ENCODE measurements around the gene UGT1A8. TPM values are rescaled to one million over a fixed set of nuclear protein-coding genes. Genes with fewer than 3 reads are reported as not detected.

The UGT1A8 gene
- total RNA-seq, 2 experiments from 2014 or later: not detected

GRCh38 chr2:233674995-233675394 lies 57.6 kb downstream of the UGT1A8 start:
- no peak for DNase-seq
- Mint-ChIP-seq H3K27me3 (peaks cover 50% of the 10 kb centered on the region), H3K4me3 (no peak overlapping the region), H3K27ac (no peak overlapping the region), H3K36me3 (ENCODE audit: low read depth) (no peaks in the 10 kb centered on the region), H3K9me3 (no peaks in the 10 kb centered on the region), H3K4me1 (ENCODE audit: low read depth) (no peaks in the 10 kb centered on the region)
- Histone ChIP-seq H3K9me3 (ENCODE audit: control insufficient read depth in 1 of 2, insufficient read depth in 1 of 2, low read length in 2 of 2) (no peaks in the 10 kb centered on the region), H3K4me1 (ENCODE audit: insufficient read depth, low read length) (no peaks in the 10 kb centered on the region), H3K4me3 (ENCODE audit: low read length) (no peak overlapping the region), H3K36me3 (ENCODE audit: insufficient read depth, low read length) (no peaks in the 10 kb centered on the region), H3K27me3 (ENCODE audit: control insufficient read depth in 1 of 2, insufficient read depth in 2 of 2, low read length in 2 of 2) (peaks cover 0 to 21% of the 10 kb centered on the region in 2 experiments), H3K27ac (ENCODE audit: low read depth in 1 of 2, low read length in 2 of 2) (no peak overlapping the region)
- intact Hi-C loops (cut with DNase I, micrococcal nuclease): no loop called here
- TF ChIP-seq CTCF (IDR thresholded peaks at IDR 0.05): no peak
- ChIA-PET CTCF (no interaction called here), POLR2A (no interaction called here)
- no peak for ATAC-seq (ENCODE audit: poor library complexity)

DNA sequence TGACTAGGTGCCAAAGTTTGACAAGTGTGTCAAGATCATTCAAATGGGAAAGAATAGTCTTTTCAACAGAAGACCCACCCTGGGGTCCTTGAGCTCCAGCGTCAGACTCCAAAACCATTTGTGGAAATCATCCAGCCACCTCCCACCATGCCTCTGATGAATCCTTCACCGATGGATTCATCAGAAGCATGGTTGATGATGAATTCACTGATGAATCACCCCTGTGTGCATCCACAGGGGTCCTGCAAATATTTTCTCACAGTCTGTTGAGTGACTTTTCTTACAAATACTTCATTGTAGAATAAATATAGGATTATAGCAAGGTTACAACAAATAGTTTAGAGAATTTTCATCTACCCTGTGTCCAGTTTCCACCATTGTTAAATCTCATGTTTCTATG lies 58.6 kb downstream of the UGT1A8 start:
- Histone ChIP-seq H3K4me3 (ENCODE audit: low read length) (no peak overlapping the region), H3K27me3 (ENCODE audit: control insufficient read depth in 1 of 2, insufficient read depth in 2 of 2, low read length in 2 of 2) (peaks cover 0 to 17% of the 10 kb centered on the region in 2 experiments), H3K4me1 (ENCODE audit: insufficient read depth, low read length) (no peaks in the 10 kb centered on the region), H3K27ac (ENCODE audit: low read depth in 1 of 2, low read length in 2 of 2) (no peak overlapping the region), H3K36me3 (ENCODE audit: insufficient read depth, low read length) (no peaks in the 10 kb centered on the region), H3K9me3 (ENCODE audit: control insufficient read depth in 1 of 2, insufficient read depth in 1 of 2, low read length in 2 of 2) (no peaks in the 10 kb centered on the region)
- DNase-seq (no peak), ATAC-seq (ENCODE audit: poor library complexity) (no peak)
- Mint-ChIP-seq H3K36me3 (ENCODE audit: low read depth) (no peaks in the 10 kb centered on the region), H3K27ac (no peak overlapping the region), H3K27me3 (peaks cover 44% of the 10 kb centered on the region), H3K4me3 (no peak overlapping the region), H3K9me3 (no peaks in the 10 kb centered on the region), H3K4me1 (ENCODE audit: low read depth) (no peaks in the 10 kb centered on the region)
- no peak for TF ChIP-seq CTCF (IDR thresholded peaks at IDR 0.05)
- POLR2A ChIA-PET: no interaction called here
- intact Hi-C loops (cut with DNase I, micrococcal nuclease): no loop called here
- CTCF ChIA-PET: no interaction called here

DNA sequence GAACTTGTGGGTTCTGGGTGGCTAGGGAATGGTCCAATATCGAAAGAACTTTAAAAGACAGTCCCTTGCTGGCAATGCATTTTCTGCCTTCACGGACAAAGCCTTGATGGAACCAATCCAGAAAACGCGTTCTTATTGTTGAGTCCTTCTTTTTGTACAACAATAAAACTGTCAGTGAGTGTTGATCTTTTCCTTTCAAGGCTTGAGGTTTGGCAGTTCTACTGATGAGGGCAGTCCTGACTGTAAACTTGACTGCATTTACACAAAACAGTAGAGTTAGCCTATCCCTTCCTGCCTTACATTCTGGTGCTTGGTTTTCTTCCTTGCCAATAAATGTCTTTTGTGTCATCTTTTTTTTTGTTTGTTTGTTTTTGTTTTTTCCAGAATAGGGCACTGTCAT lies 61.8 kb downstream of the UGT1A8 start:
- H3K9me3 Mint-ChIP-seq: no peaks in the 10 kb centered on the region
- no peak for ATAC-seq (ENCODE audit: poor library complexity)
- DNase-seq: no peak
- no peaks in the 10 kb centered on the region for H3K36me3 ChIP-seq (ENCODE audit: insufficient read depth, low read length)
- ChIA-PET CTCF (no interaction called here), POLR2A (no interaction called here)
- no peak overlapping the region for H3K4me3 ChIP-seq (ENCODE audit: low read length)
- H3K27me3 ChIP-seq (ENCODE audit: control insufficient read depth in 1 of 2, insufficient read depth in 2 of 2, low read length in 2 of 2): peaks cover 0 to 8% of the 10 kb centered on the region in 2 experiments
- H3K4me1 ChIP-seq (ENCODE audit: insufficient read depth, low read length): no peaks in the 10 kb centered on the region
- TF ChIP-seq CTCF (IDR thresholded peaks at IDR 0.05): no peak
- no peaks in the 10 kb centered on the region for H3K4me1 Mint-ChIP-seq (ENCODE audit: low read depth)
- H3K9me3 ChIP-seq (ENCODE audit: control insufficient read depth in 1 of 2, insufficient read depth in 1 of 2, low read length in 2 of 2): no peaks in the 10 kb centered on the region
- H3K27ac ChIP-seq (ENCODE audit: low read depth in 1 of 2, low read length in 2 of 2): no peak overlapping the region
- H3K27me3 Mint-ChIP-seq: peaks cover 30% of the 10 kb centered on the region
- intact Hi-C loops (cut with DNase I, micrococcal nuclease): no loop called here
- H3K27ac Mint-ChIP-seq: no peak overlapping the region
- H3K4me3 Mint-ChIP-seq: no peak overlapping the region
- H3K36me3 Mint-ChIP-seq (ENCODE audit: low read depth): no peaks in the 10 kb centered on the region
